Transverse colon (tissue), 4 donors: ENCODE data around the gene SLC16A1. TPM values are rescaled to one million over a fixed set of nuclear protein-coding genes. Genes with fewer than 3 reads are reported as not detected.
"Not testable (repeated sequence)": the region's sequence is repeated elsewhere in the genome, so short reads cannot be mapped to it uniquely, and the experiment has no call there.

Source experiments
- DNase-seq: peaks from one replicate; pipeline ENCODE4 v3.0.0-alpha.2; 2019
- H3K27ac ChIP-seq, 4 donors: fragments of 200-600 bp; sonication (generic); 2 replicates each; pipeline ENCODE4 v1.5.1; 2016 to 2018; ENCODE audit warnings: inconsistent platforms in 4 of 4
- H3K27me3 ChIP-seq: fragments of 200-600 bp; sonication (generic); 2 replicates; pipeline ENCODE4 v1.5.1; 2017; ENCODE audit warnings: inconsistent platforms
- H3K36me3 ChIP-seq, 4 donors: fragments of 200-600 bp; sonication (generic); 2 replicates each; pipeline ENCODE4 v1.5.1; 2017 to 2019; ENCODE audit warnings: inconsistent platforms in 4 of 4
- H3K4me1 ChIP-seq, 4 donors: fragments of 200-600 bp; sonication (generic); 2 replicates each; pipeline ENCODE4 v1.5.1; 2017 to 2020; ENCODE audit warnings: inconsistent platforms in 4 of 4
- H3K4me3 ChIP-seq, 4 donors: fragments of 200-600 bp; sonication (generic); 1 replicate in 1 of 4; 2 replicates in 3 of 4; pipeline versions ENCODE4 v1.5.1 to v1.6.1; 2017 to 2019; ENCODE audit warnings: inconsistent platforms in 4 of 4
- H3K9me3 ChIP-seq, 2 donors: fragments of 200-600 bp; sonication (generic); 2 replicates each; pipeline ENCODE4 v1.5.1; 2017 to 2019; ENCODE audit warnings: inconsistent platforms in 2 of 2
- EP300 ChIP-seq: sonication (generic); formaldehyde crosslinking; IDR thresholded peaks from one replicate; pipeline ENCODE4 v1.6.1; 2017; ENCODE audit warnings: antibody characterized with exemption, low read depth
- POLR2A ChIP-seq: fragments of 450-650 bp; IDR thresholded peaks from one replicate; pipeline ENCODE4 v1.6.1; 2016; ENCODE audit warnings: antibody characterized with exemption, mild to moderate bottlenecking, moderate library complexity
- POLR2AphosphoS5 ChIP-seq, 3 donors: sonication (generic); formaldehyde crosslinking; IDR thresholded peaks; one replicate each; pipeline ENCODE4 v1.6.1; 2016; ENCODE audit warnings: antibody characterized with exemption in 3 of 3
- WGBS, 2 donors: methylation state at CpG; one replicate each; pipeline ENCODE4 v1.1.5; 2018; ENCODE audit warnings: low coverage in 1 of 2; 5-methylcytosine and 5-hydroxymethylcytosine counted together
- in situ Hi-C, 4 donors: fragments of 200-750 bp; cut with MboI; loops; one replicate each; pipeline versions ENCODE4 v1.15.0 to v1.15.1; 2017; ENCODE audit warnings: low sequenced_read_pairs in 3 of 4, low pct_ligation_motif_present in 1 of 4, low pct_unique_long_range_greater_than_20kb in 1 of 4
- intact Hi-C: fragments of 100-400 bp; cut with DNase I; formaldehyde crosslinking; loops from one replicate; pipeline ENCODE4 v1.15.1; 2023; ENCODE audit warnings: low total_unique reads
- total RNA-seq, 4 donors: library from RNA; depleted of rRNA; stranded (reverse); fragments of >200 nt; gene quantifications; one replicate each; pipeline ENCODE4 v1.1.0, GENCODE V29; 2016
- TF ChIP-seq, protein P1 (sequence below), 5 experiments: fragments of 200-600 bp in 3 of 5; fragments of 450-650 bp in 2 of 5; sonication (generic) in 3 of 5; IDR thresholded peaks; 1 replicate in 2 of 5; 2 replicates in 3 of 5; pipeline ENCODE4 v1.5.1; 2016 to 2017; ENCODE audit warnings: antibody characterized with exemption in 5 of 5, inconsistent platforms in 3 of 5, mild to moderate bottlenecking in 2 of 5, moderate library complexity in 1 of 5

Gene SLC16A1
- total RNA-seq, 4 donors from 2014 or later, result 21.5 to 177 (median 109) TPM

DNA sequence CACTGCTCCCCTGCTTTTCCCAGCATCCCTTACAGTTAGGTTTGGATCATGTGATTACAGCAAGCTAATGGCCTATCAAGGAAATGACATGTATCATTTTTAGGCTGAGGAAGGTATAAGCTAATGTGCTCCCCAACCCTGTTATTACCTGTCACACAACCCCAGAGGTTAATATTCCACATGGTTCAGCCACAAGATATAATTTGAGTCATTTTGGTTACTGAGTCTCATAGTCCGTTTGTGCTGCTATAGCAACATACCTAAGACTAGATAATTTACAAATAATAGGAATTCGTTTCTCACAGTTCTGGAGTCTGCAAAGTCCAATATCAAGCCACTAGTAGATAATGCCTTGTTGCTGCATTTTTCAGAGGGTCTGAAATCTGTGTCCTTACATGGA is 29.1 kb upstream of the SLC16A1 start:
- in situ Hi-C loops, result no loop called here
- H3K9me3 ChIP-seq, result no peaks in the 10 kb centered on the region
- H3K4me1 ChIP-seq, result peaks cover 0 to 18% (median 3%) of the 10 kb centered on the region in 4 donors
- intact Hi-C loops, result no loop called here
- 38 to 74% methylated on average over 2 of the region's 2 CpGs for WGBS, 2 donors
- no peak overlapping the region for H3K27ac ChIP-seq
- H3K4me3 ChIP-seq, result no peak overlapping the region
- DNase-seq, result no peak
- H3K27me3 ChIP-seq, result no peaks in the 10 kb centered on the region
- TF ChIP-seq POLR2A (no peak), EP300 (no peak), POLR2AphosphoS5 (IDR thresholded peaks at IDR 0.05) (no peak)
- TF ChIP-seq, protein P1, sequence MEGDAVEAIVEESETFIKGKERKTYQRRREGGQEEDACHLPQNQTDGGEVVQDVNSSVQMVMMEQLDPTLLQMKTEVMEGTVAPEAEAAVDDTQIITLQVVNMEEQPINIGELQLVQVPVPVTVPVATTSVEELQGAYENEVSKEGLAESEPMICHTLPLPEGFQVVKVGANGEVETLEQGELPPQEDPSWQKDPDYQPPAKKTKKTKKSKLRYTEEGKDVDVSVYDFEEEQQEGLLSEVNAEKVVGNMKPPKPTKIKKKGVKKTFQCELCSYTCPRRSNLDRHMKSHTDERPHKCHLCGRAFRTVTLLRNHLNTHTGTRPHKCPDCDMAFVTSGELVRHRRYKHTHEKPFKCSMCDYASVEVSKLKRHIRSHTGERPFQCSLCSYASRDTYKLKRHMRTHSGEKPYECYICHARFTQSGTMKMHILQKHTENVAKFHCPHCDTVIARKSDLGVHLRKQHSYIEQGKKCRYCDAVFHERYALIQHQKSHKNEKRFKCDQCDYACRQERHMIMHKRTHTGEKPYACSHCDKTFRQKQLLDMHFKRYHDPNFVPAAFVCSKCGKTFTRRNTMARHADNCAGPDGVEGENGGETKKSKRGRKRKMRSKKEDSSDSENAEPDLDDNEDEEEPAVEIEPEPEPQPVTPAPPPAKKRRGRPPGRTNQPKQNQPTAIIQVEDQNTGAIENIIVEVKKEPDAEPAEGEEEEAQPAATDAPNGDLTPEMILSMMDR (IDR thresholded peaks at IDR 0.05), result no peak
- H3K36me3 ChIP-seq, result no peaks in the 10 kb centered on the region

DNA sequence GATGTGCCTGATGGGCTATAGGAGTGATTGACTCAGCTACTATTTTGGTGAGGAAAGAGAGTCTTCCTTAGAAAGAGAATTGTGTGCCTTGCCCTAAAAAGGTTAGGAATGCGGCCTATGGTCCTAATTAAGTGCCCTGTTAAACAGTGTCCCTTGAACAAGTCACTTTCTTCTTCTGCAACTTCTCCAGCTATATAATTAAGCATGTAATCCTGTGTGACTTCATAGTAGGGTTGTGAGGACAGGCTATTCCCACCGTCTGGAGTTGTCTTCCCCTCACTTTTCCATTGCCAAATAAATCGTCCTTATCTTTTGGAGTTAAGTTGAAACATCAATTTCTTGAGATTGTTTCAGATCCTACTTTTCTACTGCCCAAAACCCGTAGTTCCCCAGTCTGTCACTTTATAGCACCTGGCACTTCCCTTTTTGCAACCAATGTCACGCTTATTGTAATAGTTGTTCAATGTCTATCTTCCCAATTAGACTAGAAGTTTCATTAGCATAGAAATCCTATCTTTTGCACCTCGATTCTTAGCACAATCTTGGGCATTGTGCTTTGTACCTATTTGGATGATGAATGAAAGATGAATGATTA is 27.6 kb upstream of the SLC16A1 start:
- DNase-seq, result no peak
- 76 to 80% methylated on average over 6 of the region's 6 CpGs for WGBS, 2 donors
- intact Hi-C loops, result no loop called here
- H3K4me3 ChIP-seq, result no peak overlapping the region
- in situ Hi-C loops, result no loop called here
- peaks cover 0 to 18% (median 3%) of the 10 kb centered on the region in 4 donors for H3K4me1 ChIP-seq
- no peaks in the 10 kb centered on the region for H3K9me3 ChIP-seq
- no peaks in the 10 kb centered on the region for H3K27me3 ChIP-seq
- no peaks in the 10 kb centered on the region for H3K36me3 ChIP-seq
- TF ChIP-seq EP300 (no peak), POLR2AphosphoS5 (IDR thresholded peaks at IDR 0.05) (no peak), POLR2A (no peak)
- TF ChIP-seq, protein P1 (IDR thresholded peaks at IDR 0.05), result no peak
- H3K27ac ChIP-seq, result no peak overlapping the region

DNA sequence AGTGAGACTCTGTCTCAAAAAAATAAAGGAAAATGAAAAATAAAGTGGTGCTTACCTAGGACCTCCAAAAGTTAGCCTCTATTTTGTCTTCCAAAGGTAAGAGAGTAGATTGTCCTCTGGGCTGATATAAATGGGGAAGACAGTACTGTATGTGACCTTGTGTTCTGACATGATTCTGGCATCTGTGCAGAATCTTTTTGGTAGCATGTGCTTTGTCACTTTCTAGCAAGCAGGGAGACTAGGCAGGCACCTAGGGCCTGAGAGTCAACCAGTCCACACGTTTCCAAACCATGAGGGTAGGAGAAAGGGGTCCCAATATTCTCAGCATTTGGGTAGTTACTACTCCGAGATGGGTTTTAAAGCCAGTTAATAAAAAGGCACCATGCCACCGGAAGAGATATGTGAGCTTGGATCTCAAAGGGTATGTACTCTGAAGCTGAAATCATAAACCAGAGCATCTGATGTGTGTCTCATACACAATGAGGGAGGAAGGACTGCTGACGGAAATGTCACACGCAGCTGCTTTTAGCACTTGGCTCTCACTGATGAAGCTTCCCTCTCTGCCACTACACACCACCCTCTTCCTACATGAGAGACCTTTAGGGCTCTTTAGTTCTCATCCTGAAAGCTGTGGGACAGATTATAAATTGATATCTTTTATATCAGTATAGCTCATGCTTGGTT is 27.0 kb upstream of the SLC16A1 start:
- H3K9me3 ChIP-seq, result no peaks in the 10 kb centered on the region
- no peaks in the 10 kb centered on the region for H3K27me3 ChIP-seq
- no peak overlapping the region for H3K4me3 ChIP-seq
- no peaks in the 10 kb centered on the region for H3K36me3 ChIP-seq
- intact Hi-C loops (no loop called here), in situ Hi-C loops (no loop called here)
- peaks cover 0 to 18% (median 3%) of the 10 kb centered on the region in 4 donors for H3K4me1 ChIP-seq
- TF ChIP-seq POLR2AphosphoS5 (IDR thresholded peaks at IDR 0.05) (no peak), EP300 (no peak), POLR2A (no peak)
- TF ChIP-seq, protein P1 (IDR thresholded peaks at IDR 0.05), result no peak
- WGBS, 2 donors, result 82 to 84% methylated on average over 4 to 5 of the region's 5 CpGs
- H3K27ac ChIP-seq, result peak overlapping the region in 1 of 4 donors; percentile 12
- no peak for DNase-seq

DNA sequence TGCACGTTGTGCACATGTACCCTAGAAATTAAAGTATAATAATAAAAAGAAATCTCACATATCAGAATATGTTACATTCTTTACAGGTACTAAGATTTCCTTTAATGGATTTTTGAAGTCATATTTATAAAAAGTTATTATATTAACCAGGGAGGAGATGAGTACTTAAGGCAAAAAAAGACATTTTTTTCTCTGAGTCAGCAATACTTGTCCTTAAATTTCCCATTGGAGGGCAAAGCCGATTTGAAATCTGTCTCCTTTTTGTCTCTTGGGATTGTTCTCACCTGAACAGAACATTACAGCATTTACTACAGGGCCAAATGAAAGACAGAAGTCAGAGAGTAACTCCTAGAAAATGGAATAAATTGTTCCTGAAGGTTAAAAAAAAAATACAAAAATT is 26.3 kb upstream of the SLC16A1 start:
- Histone ChIP-seq H3K27ac (no peak overlapping the region), H3K4me3 (no peak overlapping the region), H3K9me3 (no peaks in the 10 kb centered on the region), H3K36me3 (no peaks in the 10 kb centered on the region), H3K27me3 (no peaks in the 10 kb centered on the region), H3K4me1 (peaks cover 0 to 18% (median 3%) of the 10 kb centered on the region in 4 donors)
- in situ Hi-C loops, result no loop called here
- no peak for DNase-seq
- 86 to 90% methylated on average over 2 of the region's 2 CpGs for WGBS, 2 donors
- intact Hi-C loops, result no loop called here
- TF ChIP-seq, protein P1 (IDR thresholded peaks at IDR 0.05), result no peak
- TF ChIP-seq POLR2A (no peak), EP300 (no peak), POLR2AphosphoS5 (IDR thresholded peaks at IDR 0.05) (no peak)

DNA sequence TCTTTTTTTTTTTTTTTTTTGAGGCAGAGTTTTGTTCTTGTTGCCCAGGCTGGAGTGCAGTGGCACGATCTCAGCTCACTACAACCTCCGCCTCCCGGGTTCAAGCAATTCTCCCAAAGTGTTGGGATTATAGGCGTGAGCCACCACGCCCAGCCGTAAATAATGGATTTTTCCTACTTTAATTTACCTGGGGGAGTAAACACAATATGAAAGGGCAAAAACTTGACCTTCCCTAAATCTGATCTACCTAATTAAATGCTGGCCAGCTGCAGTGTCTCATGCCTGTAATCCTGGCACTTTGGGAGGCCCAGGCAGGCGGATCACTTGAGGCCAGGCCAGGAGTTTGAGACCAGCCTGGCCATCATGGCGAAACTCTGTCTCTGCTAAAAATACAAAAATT is 25.8 kb upstream of the SLC16A1 start:
- H3K27ac ChIP-seq, H3K4me3 ChIP-seq, H3K27me3 ChIP-seq, in situ Hi-C loops, H3K9me3 ChIP-seq, H3K36me3 ChIP-seq, DNase-seq, intact Hi-C loops: not testable (repeated sequence)
- H3K4me1 ChIP-seq, result peaks cover 0 to 18% (median 3%) of the 10 kb centered on the region in 4 donors
- 73 to 82% methylated on average over 6 to 8 of the region's 8 CpGs for WGBS, 2 donors
